Activated CD4-positive, alpha-beta T cell treated with anti-CD3 and anti-CD28 coated beads, Interleukin-2, amount 50 U/mL, for 1 hour (primary cell): ENCODE data around the gene CENPC.
"Not testable (repeated sequence)": the region's sequence is repeated elsewhere in the genome, so short reads cannot be mapped to it uniquely, and the experiment has no call there.

Source experiments
- DNase-seq: peaks from one replicate; pipeline ENCODE4 v3.0.0-alpha.2; 2020

CENPC gene, protein sequence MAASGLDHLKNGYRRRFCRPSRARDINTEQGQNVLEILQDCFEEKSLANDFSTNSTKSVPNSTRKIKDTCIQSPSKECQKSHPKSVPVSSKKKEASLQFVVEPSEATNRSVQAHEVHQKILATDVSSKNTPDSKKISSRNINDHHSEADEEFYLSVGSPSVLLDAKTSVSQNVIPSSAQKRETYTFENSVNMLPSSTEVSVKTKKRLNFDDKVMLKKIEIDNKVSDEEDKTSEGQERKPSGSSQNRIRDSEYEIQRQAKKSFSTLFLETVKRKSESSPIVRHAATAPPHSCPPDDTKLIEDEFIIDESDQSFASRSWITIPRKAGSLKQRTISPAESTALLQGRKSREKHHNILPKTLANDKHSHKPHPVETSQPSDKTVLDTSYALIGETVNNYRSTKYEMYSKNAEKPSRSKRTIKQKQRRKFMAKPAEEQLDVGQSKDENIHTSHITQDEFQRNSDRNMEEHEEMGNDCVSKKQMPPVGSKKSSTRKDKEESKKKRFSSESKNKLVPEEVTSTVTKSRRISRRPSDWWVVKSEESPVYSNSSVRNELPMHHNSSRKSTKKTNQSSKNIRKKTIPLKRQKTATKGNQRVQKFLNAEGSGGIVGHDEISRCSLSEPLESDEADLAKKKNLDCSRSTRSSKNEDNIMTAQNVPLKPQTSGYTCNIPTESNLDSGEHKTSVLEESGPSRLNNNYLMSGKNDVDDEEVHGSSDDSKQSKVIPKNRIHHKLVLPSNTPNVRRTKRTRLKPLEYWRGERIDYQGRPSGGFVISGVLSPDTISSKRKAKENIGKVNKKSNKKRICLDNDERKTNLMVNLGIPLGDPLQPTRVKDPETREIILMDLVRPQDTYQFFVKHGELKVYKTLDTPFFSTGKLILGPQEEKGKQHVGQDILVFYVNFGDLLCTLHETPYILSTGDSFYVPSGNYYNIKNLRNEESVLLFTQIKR

DNA sequence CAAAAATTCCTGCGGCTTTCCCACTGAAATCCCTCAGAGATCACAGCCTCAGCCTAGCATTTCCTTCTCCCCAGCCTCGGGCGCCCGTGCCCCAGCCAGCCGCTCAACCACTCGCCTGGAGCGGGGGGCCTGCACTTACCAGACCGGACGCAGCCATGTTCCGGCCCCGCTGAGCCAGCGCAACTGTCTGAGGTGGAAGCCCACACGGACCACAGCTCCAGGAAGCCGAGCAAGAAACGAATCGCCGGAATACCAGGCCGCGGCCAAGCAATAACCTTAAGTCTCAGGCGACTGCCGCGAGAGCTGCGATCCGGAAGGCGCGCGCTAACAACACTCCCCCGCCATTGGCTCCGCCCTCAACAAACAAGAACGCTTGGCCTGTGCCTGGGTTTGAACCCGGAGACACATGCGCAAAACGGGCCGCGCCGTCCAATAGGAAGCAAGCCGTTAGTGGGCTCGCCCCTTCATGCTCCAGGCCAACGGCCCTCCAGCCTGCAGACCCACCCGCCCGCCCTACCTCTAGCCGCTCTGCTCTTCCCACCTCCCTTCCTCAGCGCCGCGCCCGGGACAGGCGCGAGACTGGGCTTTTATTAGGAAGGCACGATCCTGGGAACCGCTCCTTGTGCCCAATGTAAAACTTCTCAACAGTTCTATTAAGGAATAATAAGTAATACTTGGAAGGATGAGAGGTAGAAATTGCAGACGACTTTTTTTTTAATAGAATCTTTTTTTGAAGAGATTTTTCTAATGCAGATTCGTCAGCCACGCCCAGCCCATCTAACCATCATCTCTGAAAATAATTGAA is at the start of gene CENPC:
Gene CENPC (minus strand): TSS at position 305 of the 805 bp plus-strand sequence. CDS start 148 bp downstream, at position 157.
- DNase-seq, result peak; percentile 89

DNA sequence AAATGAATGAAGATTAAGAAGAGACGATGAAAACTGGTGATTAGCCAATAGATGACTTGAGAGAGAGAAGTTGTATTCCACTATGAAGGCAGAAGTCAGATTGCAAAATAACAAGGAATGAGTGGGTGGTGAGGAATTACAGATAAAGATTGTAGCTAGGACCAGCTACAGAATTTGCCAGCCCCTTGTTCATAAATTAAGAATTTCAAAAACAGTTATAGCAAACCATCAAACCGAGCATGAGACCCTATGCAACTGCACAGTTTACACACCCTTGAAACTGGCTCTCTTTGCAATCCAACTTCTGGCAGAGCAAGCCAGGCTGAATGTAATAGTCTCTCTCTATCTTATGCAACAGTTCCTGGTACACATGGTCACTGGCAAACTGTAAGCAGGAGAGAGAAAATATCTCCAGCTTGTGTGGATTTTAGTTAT is 48.5 kb upstream of the CENPC start:
- DNase-seq, result no peak

DNA sequence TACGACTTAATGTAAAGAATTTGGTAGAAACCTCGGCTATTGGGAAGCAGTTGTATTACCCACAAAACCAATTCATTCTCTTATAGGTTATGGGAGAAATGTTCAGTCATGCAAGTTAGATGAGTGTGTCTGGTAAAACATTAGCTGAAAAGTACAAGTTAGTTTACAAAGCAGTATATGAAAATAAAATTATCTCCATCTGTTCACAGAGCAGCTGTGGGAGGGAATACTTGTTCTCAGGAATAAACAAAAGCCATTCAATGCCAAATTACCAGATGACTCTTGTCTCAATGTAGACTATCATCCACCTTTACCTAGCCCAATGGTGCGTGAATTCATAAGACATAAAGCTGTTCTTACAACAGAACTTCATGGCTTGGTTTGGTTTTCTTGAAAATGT is 41.9 kb upstream of the CENPC start:
- no peak for DNase-seq

DNA sequence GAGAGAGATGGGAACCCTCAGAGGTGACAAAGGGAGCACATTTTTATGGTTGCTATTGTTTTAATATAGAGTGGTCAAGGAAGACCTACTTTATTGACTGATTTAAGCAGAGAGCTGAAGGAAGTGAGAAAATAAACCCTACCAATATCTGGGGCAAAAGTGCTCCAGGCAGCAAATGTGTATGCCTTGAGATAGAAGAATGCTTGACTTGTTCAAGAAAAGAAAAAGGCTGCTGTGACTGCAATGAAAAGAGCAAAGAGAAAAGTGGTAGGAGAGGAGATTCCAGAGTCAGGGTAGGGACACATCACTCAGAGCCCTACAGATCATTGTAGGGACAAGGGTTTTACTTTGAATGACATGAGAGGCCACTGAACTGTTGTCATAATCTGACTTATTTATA is 39.2 kb upstream of the CENPC start:
- no peak for DNase-seq

DNA sequence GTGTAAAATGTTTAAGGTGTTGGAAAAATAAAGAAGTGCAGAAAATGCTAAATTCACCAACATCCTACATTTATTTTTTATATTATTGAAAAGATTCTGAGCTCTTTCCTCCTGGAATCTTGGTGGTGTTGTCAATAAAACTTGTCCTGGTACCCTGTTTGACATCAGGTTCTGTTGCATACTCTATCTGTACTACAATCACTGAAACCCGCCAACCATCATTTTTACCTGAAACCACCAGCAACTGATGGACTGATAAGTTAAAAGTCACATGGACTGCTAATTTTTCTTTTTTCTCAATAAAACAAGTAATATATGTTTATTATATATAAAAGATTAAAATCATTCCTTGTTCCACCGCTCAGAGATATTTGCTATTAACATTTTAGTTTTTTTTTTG is 36.6 kb upstream of the CENPC start:
- no peak for DNase-seq

DNA sequence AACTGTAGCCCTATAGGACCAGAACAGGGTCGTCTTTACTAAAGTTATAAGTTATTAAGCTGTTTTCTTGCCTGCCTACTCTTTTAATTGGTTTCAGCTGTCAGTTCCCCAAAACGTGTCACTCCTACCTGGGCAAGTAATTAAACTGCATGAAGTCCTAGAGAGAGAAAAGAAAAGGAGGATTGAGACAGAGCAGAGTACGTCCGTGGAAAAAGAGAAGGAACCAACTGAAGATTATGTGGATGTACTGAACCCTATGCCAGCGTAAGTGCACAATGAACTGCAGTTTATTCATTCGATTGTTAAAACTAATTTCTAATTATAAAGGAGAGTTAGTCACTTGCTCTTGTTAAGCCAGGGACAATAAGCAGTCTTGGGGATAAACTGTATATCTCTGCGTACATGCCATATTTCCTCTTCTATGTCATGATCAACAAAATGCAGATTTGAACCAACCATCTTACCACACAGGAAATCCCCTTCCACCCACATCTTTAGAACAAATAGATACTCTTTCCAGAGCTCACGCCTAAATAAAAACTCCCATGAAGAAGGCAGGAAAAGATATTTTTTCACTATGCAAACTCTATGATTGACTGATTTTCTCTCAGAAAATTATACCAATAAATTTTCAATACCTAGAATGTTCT is 36.0 kb upstream of the CENPC start:
- no peak for DNase-seq

DNA sequence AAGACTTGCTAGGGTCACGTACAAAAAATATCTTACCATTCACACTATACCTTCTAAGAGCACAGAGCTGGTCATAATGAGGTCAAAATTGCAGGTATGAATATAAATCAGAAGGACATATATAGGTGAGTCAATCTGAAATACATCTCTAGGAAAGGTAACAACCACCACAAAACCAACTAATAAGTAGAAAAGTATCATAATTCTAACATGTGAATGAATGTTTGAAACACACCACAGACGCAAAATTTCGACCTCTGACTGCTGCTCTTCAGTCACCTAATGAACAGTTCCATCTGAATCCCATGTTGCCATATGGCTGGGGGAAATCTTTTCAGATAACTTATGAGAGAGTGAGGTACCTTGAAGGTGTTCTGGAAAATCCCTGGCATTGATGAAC is 35.3 kb upstream of the CENPC start:
- no peak for DNase-seq

DNA sequence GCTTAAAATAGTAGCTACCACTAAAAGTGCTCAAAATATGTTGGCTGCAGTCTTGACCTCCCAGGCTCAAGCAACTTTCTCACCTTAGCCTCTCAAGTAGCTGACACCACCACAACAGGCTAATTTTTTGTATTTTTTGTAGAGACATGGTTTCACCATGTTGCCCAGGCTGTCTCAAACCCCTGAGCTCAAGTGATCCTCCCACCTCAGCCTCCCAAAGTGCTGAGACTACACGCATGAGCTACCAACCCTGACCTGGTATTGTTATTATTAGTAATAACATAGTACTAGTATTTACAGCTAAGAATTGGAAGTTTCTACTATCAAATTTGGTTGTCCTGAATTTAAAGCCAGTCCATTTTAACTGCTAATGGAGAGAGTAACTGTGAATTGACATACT is 31.2 kb upstream of the CENPC start:
- no peak for DNase-seq

DNA sequence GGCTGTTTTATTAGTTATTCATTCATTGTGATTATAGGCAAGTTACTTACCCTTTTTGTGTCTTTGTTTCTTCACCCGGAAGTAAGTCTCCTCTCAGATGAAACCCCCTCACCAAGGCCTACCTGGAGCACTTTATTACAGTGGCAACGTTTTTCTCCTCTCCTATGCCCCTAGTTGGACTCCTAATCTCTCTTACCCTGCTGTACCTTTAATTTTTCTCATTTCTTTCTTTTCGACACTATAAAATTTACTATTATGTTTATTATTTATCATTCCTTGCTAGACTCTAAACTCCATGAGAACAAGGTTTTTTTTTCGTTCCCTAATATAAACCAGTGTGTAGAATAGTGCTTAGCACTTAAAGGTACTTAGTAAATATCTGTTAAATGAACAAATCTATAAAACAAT is 30.8 kb upstream of the CENPC start:
- no peak for DNase-seq

DNA sequence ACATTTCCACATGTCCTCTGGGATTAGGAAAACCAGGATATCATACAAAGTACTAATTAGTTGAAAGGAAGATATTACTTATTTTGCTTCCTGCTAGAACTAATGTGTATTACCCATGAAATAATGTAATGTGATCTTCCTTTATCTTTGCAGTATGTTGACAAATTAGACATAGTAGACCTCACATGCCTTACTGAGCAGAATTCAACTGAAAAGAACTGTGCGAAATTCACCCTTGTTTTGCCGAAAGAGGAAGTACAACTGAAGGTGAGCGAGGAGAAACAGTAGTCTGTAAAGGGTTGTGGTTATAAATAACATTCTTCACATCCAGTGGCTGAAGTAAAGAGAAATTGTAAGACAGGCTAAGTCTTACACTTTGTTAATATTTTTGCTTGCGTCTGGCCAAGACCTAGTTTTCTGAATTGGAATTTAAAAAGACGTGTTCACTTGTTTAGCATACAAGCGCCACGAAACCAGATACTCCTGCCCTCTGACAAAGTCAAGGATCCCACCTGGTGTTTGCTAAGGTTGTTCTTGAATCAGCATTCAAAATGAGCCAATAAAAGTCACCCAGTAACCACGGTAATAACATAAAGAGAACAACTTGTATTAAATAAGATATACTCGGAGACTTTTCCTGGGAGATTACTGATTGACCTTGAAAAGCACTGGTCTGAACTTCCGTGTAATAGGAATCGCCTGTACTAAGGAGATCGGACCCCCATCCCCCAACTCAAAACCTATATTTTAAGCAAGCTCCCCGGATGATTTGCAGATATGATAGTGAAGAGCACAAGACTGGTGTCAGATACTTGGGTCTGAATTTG is 30.1 kb upstream of the CENPC start:
- DNase-seq, result no peak

DNA sequence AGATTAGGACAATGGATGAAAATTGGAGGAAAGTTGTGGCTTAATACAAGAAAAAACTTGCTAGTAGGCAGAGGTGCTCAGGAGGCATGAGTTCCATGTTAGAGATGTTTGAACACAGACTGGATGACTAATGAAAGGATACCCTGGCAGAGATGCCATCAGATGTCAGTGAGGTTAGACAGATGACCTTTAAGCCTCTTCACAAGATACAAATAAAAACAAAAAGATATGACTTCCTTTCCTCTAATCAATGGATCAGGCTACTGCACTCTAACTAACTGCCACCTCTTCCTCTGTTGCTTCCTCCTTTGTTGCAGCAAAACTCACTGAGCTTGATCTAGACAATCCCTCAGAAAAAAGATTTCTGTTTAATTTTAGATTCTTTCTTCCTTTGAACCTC is 27.9 kb upstream of the CENPC start:
- no peak for DNase-seq

DNA sequence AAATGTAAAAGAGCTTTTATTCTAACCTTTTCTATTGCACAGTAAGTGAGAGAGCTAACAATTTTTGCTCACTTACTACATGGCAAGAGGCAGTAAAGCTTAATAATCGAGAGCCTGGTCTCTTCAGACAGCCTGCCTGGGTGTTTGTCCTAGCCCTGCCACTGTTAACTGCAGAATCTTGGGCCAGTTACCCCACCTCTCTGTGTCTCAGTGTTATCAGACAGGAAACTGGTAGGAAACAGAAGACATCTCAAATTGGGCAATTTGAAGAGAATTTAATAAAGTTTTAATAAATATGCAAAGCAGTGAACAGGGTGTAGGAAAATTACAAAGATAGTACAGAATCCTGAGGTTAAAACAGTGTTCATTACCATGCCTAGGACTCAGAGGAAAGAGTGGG is 26.7 kb upstream of the CENPC start:
- no peak for DNase-seq

DNA sequence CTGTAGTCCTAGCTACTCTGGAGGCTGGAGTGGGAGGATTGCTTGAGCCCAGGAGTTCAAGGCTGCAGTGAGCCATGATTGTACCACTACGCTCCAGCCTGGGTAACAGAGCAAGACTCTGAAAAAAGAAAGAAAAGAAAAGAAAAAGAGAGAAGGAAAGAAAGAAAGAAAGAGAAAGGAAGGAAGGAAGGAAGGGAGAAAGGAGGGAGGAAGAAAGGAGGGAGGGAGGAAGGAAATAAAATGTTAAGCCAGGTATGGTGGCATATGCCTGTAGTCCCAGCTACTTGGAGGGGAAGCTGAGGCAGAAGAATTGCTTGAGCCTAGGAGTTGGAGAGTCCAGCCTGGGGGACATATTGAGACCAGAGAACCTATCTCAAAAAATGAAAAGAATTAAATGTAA is 25.2 kb upstream of the CENPC start:
- DNase-seq, result no peak

DNA sequence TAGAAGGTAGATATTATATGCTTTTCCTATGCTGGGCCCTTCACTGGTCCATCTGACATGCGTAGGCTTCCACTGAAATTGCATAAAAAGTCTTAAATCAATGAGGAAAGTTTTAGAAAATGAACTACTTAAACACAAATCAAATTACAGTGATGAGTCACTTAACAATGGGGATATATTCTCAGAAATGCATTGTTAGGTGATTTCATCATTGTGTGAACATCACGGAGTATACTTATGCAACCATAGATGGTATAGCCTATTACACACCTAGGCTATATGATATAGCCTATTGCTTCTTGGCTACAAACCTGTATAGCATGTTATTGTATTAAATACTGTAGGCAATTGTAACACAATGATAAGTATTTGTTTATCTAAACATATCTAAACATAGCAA is 23.5 kb upstream of the CENPC start:
- DNase-seq, result no peak

DNA sequence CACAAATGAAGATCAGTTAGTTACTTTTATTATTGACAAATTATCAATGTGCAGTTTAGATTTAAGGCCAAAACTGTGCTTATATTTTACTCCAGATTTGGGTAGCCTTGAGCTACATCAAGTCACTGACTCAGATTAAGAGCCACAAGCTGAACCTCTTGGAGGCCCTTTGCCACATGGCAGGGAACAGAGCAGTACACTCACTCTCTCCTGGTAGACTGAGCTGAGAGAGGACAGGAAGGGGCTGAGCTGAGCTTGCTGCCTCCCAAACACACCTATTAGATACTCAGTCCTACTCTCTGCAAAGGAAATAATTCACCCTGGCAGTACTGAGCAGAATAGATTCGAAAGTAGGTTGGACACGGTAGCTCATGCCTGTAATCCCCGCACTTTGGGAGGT is 21.0 kb upstream of the CENPC start:
- DNase-seq, result no peak

DNA sequence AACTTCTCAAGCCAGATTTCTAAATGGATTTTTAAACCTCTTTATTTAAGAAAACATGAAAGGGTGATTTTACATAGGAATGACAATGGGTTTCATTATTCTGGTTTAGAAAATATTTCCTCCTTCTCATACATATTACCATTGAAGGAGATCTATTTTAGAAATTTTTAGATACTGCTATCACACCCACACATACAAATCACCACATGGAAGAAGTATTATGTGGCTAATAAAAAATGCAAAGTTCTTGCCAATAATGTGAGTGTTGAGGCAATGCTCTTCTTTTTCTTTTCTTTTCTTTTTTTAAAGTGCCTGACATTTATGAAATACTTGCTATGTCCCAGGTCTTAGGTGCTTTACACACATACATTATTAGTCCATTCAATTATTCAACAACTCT is 20.0 kb upstream of the CENPC start:
- no peak for DNase-seq

DNA sequence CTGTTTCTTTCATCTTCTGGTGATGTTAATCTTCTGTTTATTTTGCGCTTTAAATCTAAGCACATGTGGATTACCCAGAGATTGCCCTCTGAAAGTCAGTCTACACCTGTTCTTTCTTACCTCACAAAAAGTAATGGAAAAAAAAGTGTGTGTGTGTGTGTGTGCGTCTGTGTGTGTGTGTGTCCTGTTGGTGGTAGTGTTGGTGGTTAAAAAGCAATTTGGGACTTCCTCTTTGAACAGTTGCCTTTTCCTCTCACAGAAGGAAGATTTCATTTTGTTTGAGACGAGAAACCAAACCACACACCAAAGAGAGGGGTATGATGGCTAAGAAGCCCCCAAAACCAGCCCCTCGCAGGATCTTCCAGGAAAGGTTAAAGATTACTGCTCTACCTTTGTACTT is 13.2 kb upstream of the CENPC start, which contains the start of gene STAP1:
Gene STAP1 (plus strand): TSS at position 235 of the 400 bp plus-strand sequence. CDS start 83 bp downstream, at position 318.
- DNase-seq, result no peak

DNA sequence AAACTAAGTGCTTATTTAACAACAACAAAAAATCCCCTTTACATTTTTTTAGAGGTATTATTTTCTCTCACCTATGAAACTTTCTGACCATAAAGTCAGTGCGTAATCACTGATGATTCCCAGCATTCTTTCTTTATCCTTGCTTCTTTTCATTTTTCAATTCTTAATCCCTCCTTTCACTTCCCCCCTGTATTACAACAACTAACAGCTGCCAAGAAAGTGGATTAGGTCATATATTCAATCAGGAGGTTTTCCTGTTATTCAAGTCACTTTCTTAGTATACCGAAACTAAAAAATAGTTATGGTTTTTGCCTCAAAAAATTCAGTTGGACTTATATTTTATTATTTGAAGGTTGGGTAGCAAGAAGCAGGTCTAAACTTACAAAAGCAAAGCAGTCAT is 11.1 kb upstream of the CENPC start:
- DNase-seq, result no peak

DNA sequence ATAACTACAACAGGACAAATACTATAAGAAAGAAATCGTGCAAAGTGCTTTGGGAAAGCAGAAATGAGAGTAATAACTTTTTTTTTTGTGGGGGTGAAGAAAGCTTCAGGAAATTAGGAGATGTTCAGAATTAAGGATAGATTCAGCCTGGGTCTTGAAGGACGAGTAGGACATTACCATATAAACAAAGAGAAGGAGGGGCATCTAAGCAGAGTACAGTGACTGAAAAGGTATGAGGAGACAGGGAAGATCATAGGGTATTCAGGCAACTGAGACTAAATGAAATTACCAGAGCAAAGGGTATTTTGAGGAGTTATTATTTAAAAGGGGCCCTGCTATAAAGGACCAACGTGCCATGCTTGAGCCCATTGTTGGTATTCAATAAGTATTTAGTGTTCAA is 10.1 kb upstream of the CENPC start:
- DNase-seq, result no peak

DNA sequence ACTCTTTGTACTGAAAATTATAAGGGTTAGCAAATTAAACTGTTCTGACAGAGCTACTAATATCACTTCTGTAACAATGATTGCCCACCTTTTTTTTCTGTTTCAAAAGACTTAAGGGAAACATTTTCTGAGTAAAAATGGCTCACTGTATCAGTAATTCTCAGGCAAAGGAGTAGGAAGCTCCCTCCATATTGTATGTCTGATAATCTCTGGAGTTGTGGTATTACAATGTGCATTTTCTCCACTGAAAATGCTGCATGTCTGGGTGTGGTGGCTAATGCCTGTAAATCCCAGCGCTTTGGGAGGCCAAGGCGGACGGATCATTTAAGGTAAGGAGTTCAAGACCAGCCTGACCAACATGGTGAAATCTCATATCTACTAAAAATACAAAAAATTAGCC is 8.8 kb upstream of the CENPC start:
- DNase-seq, result no peak

DNA sequence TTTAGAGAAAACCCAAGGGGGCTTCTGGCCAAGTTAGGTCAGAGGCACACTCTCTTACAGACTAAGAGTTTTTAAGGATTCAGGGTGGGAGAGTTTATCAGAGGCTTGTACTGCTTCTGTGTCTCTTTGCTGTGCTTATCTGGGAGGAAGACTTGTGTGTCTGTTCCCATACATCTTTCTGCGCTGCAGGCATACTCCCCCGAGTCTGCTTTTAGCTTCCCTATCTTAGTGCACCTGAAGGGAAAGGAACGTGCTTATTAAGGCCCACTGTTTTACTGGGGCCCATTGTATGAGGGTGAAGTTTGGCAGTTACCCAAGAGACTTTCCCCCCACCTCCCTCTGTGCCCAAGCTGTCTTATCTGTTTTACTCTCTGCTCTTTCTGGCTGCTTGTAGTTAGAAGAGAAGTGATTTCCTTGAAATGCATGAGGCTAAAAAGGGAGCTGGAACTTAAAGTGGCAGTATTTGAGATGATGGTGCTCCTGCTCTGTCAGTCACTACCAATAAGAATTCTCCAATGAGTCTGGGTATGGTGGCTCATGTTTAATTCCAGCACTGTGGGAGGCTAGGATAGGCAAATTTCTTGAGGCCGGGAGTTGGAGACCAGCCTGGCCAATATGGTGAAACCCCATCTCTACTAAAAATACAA is 7.0 kb upstream of the CENPC start:
- DNase-seq, result not testable (repeated sequence)
